Suprapubic skin (tissue), 4 donors: Measurements from ENCODE around the gene PPP1R9A. TPM values are rescaled to one million over a fixed set of nuclear protein-coding genes. Genes with fewer than 3 reads are reported as not detected.

Experiments used
- DNase-seq, 2 donors: peaks; one replicate each; pipeline ENCODE4 v3.0.0-alpha.2; 2019; ENCODE audit warnings: low spot score in 2 of 2
- H3K27ac ChIP-seq: fragments of 200-600 bp; sonication (generic); one replicate; pipeline ENCODE4 v1.5.1; 2019
- H3K27me3 ChIP-seq: fragments of 200-600 bp; sonication (generic); one replicate; pipeline ENCODE4 v1.5.1; 2019
- H3K36me3 ChIP-seq: fragments of 200-600 bp; sonication (generic); one replicate; pipeline ENCODE4 v1.5.1; 2019
- H3K4me1 ChIP-seq: fragments of 200-600 bp; sonication (generic); one replicate; pipeline ENCODE4 v1.5.1; 2019
- H3K4me3 ChIP-seq: fragments of 200-600 bp; sonication (generic); one replicate; pipeline ENCODE4 v1.5.1; 2019; ENCODE audit warnings: mild to moderate bottlenecking
- H3K9me3 ChIP-seq: fragments of 200-600 bp; sonication (generic); one replicate; pipeline ENCODE4 v1.5.1; 2019
- CTCF ChIP-seq, 2 donors: fragments of 200-600 bp in 1 of 2; fragments of 450-650 bp in 1 of 2; sonication (generic) in 1 of 2; IDR thresholded peaks; one replicate each; pipeline ENCODE4 v1.5.1; 2016 to 2019; ENCODE audit warnings: antibody characterized with exemption in 2 of 2, mild to moderate bottlenecking in 1 of 2, moderate library complexity in 1 of 2
- EP300 ChIP-seq: sonication (generic); formaldehyde crosslinking; IDR thresholded peaks from one replicate; pipeline ENCODE4 v1.6.1; 2017; ENCODE audit warnings: antibody characterized with exemption
- POLR2A ChIP-seq, 2 donors: fragments of 450-650 bp; IDR thresholded peaks; one replicate each; pipeline ENCODE4 v1.6.1; 2017; ENCODE audit warnings: antibody characterized with exemption in 2 of 2, mild to moderate bottlenecking in 2 of 2, moderate library complexity in 2 of 2
- POLR2AphosphoS5 ChIP-seq, 3 donors: sonication (generic); formaldehyde crosslinking; IDR thresholded peaks; one replicate each; pipeline ENCODE4 v1.6.1; 2017; ENCODE audit warnings: antibody characterized with exemption in 3 of 3
- WGBS: methylation state at CpG from one replicate; pipeline ENCODE4 v1.1.5; 2018; 5-methylcytosine and 5-hydroxymethylcytosine counted together
- total RNA-seq, 4 donors: library from RNA; depleted of rRNA; stranded (reverse); fragments of >200 nt; gene quantifications; one replicate each; pipeline ENCODE4 v1.1.0, GENCODE V29; 2016

PPP1R9A gene
- total RNA-seq, 4 donors from 2014 or later: 0.49 to 8.6 (median 2.5) TPM

GRCh38 chr7:95106401-95106800 lies 199.0 kb downstream of the PPP1R9A start:
- H3K27ac ChIP-seq: no peak overlapping the region
- TF ChIP-seq POLR2AphosphoS5 (IDR thresholded peaks at IDR 0.05): no peak
- TF ChIP-seq EP300: no peak
- TF ChIP-seq CTCF (IDR thresholded peaks at IDR 0.05): no peak
- TF ChIP-seq POLR2A (IDR thresholded peaks at IDR 0.05): no peak
- H3K36me3 ChIP-seq: no peaks in the 10 kb centered on the region
- WGBS: 95% methylated on average over 2 of the region's 2 CpGs
- H3K4me1 ChIP-seq: no peaks in the 10 kb centered on the region
- no peaks in the 10 kb centered on the region for H3K9me3 ChIP-seq
- DNase-seq: no peak
- no peak overlapping the region for H3K4me3 ChIP-seq
- H3K27me3 ChIP-seq: no peaks in the 10 kb centered on the region

- DNase-seq: no peak
- 91% methylated on average over 3 of the region's 3 CpGs for WGBS
Observed at GRCh38 chr7:95110707-95111106, 203.3 kb downstream of the PPP1R9A start.

GRCh38 chr7:95113590-95113989 lies 206.2 kb downstream of the PPP1R9A start:
- H3K4me1 ChIP-seq: no peaks in the 10 kb centered on the region
- TF ChIP-seq POLR2AphosphoS5 (IDR thresholded peaks at IDR 0.05) (no peak), EP300 (no peak), CTCF (IDR thresholded peaks at IDR 0.05) (no peak), POLR2A (IDR thresholded peaks at IDR 0.05) (no peak)
- no peaks in the 10 kb centered on the region for H3K27me3 ChIP-seq
- H3K9me3 ChIP-seq: no peaks in the 10 kb centered on the region
- H3K36me3 ChIP-seq: no peaks in the 10 kb centered on the region
- no peak overlapping the region for H3K27ac ChIP-seq
- no peak overlapping the region for H3K4me3 ChIP-seq
- DNase-seq: no peak

More at GRCh38 chr7:95110707-95111106, 203.3 kb downstream of the PPP1R9A start:
- H3K4me1 ChIP-seq: no peaks in the 10 kb centered on the region
- H3K27ac ChIP-seq: no peak overlapping the region
- no peaks in the 10 kb centered on the region for H3K9me3 ChIP-seq
- TF ChIP-seq POLR2A (IDR thresholded peaks at IDR 0.05): no peak
- no peak for TF ChIP-seq CTCF (IDR thresholded peaks at IDR 0.05)
- TF ChIP-seq POLR2AphosphoS5 (IDR thresholded peaks at IDR 0.05): no peak
- TF ChIP-seq EP300: no peak
- H3K36me3 ChIP-seq: no peaks in the 10 kb centered on the region
- H3K27me3 ChIP-seq: no peaks in the 10 kb centered on the region
- H3K4me3 ChIP-seq: no peak overlapping the region

GRCh38 chr7:95126053-95126709 lies 218.8 kb downstream of the PPP1R9A start:
- H3K27ac ChIP-seq: no peak overlapping the region
- no peaks in the 10 kb centered on the region for H3K36me3 ChIP-seq
- H3K4me3 ChIP-seq: no peak overlapping the region
- no peaks in the 10 kb centered on the region for H3K4me1 ChIP-seq
- no peaks in the 10 kb centered on the region for H3K27me3 ChIP-seq
- no peak for DNase-seq
- 54% methylated on average over 2 of the region's 2 CpGs for WGBS
- no peak for TF ChIP-seq POLR2A (IDR thresholded peaks at IDR 0.05)
- TF ChIP-seq EP300: no peak
- TF ChIP-seq POLR2AphosphoS5 (IDR thresholded peaks at IDR 0.05): no peak
- no peak for TF ChIP-seq CTCF (IDR thresholded peaks at IDR 0.05)
- H3K9me3 ChIP-seq: no peaks in the 10 kb centered on the region

GRCh38 chr7:95132500-95132899 lies 225.1 kb downstream of the PPP1R9A start:
- no peak for TF ChIP-seq CTCF (IDR thresholded peaks at IDR 0.05)
- TF ChIP-seq POLR2AphosphoS5 (IDR thresholded peaks at IDR 0.05): no peak
- no peak for TF ChIP-seq POLR2A (IDR thresholded peaks at IDR 0.05)
- no peak for TF ChIP-seq EP300
- 89% methylated on average over 11 of the region's 11 CpGs for WGBS
- no peak for DNase-seq
- H3K27me3 ChIP-seq: no peaks in the 10 kb centered on the region
- H3K4me1 ChIP-seq: no peaks in the 10 kb centered on the region
- H3K9me3 ChIP-seq: no peaks in the 10 kb centered on the region
- no peak overlapping the region for H3K4me3 ChIP-seq
- H3K36me3 ChIP-seq: no peaks in the 10 kb centered on the region
- no peak overlapping the region for H3K27ac ChIP-seq
